ENCODE results near the gene RNF166. TPM values are rescaled to one million over a fixed set of nuclear protein-coding genes. Genes with fewer than 3 reads are reported as not detected.

RNF166 gene
- total RNA-seq, 1 donor from 2014 or later = 36.0 TPM

- no peak for DNase-seq (ENCODE audit: extremely low read depth, low read depth, low spot score)
Observed at GRCh38 chr16:88655733-88656281, 50.4 kb downstream of the RNF166 start.

GRCh38 chr16:88655053-88655732 is 51.0 kb downstream of the RNF166 start:
- DNase-seq (ENCODE audit: extremely low read depth, low read depth, low spot score) = no peak

- DNase-seq (ENCODE audit: extremely low read depth, low read depth, low spot score) = no peak
Observed at GRCh38 chr16:88654363-88655052, 51.7 kb downstream of the RNF166 start.

GRCh38 chr16:88653596-88654362 is 52.4 kb downstream of the RNF166 start:
- DNase-seq (ENCODE audit: extremely low read depth, low read depth, low spot score) = no peak

- no peak for DNase-seq (ENCODE audit: extremely low read depth, low read depth, low spot score)
Observed at GRCh38 chr16:88653101-88653500, 53.1 kb downstream of the RNF166 start.

- DNase-seq (ENCODE audit: extremely low read depth, low read depth, low spot score) = no peak
Observed at GRCh38 chr16:88652762-88653063, 53.5 kb downstream of the RNF166 start.

GRCh38 chr16:88651989-88652761 is 54.0 kb downstream of the RNF166 start:
- no peak for DNase-seq (ENCODE audit: extremely low read depth, low read depth, low spot score)

GRCh38 chr16:88651276-88651988 is 54.8 kb downstream of the RNF166 start:
- DNase-seq (ENCODE audit: extremely low read depth, low read depth, low spot score) = no peak

GRCh38 chr16:88650749-88651275 is 55.4 kb downstream of the RNF166 start, which contains the start of gene CYBA:
Gene CYBA (minus strand): TSS chr16:88651053. CDS start chr16:88651013, 40 bp downstream.
- DNase-seq (ENCODE audit: extremely low read depth, low read depth, low spot score) = no peak

GRCh38 chr16:88649924-88650748 is 56.1 kb downstream of the RNF166 start:
- no peak for DNase-seq (ENCODE audit: extremely low read depth, low read depth, low spot score)

GRCh38 chr16:88649195-88649923 is 56.8 kb downstream of the RNF166 start:
- DNase-seq (ENCODE audit: extremely low read depth, low read depth, low spot score) = no peak

GRCh38 chr16:88647178-88648070 is 58.8 kb downstream of the RNF166 start:
- DNase-seq (ENCODE audit: extremely low read depth, low read depth, low spot score) = no peak

Other genes starting within 250 kb of the RNF166 start
- 20.1 and 31.0 TPM in 2 replicates for gene ZC3H18, start 136.0 kb downstream of the RNF166 start, total RNA-seq
- gene IL17C, start 67.8 kb downstream of the RNF166 start, total RNA-seq = not detected in 2 replicates
- gene CYBA, start 55.4 kb downstream of the RNF166 start, total RNA-seq = 363 and 525 TPM in 2 replicates
- 61.1 and 83.8 TPM in 2 replicates for gene MVD, start 43.3 kb downstream of the RNF166 start, total RNA-seq
- gene SNAI3, start 19.9 kb downstream of the RNF166 start, total RNA-seq = 0.12 TPM in 1 of 2 replicates, not detected in the other
- 17.5 and 17.8 TPM in 2 replicates for gene CTU2, start 95 bp upstream of the RNF166 start, total RNA-seq
- gene PIEZO1, start 78.8 kb upstream of the RNF166 start, total RNA-seq = 289 and 466 TPM in 2 replicates
- gene CDT1, start 97.4 kb upstream of the RNF166 start, total RNA-seq = 10.9 and 17.8 TPM in 2 replicates
- gene APRT, start 105.5 kb upstream of the RNF166 start, total RNA-seq = 189 and 288 TPM in 2 replicates
- 47.8 and 60.4 TPM in 2 replicates for gene GALNS, start 150.5 kb upstream of the RNF166 start, total RNA-seq
- 47.4 and 53.1 TPM in 2 replicates for gene TRAPPC2L, start 150.7 kb upstream of the RNF166 start, total RNA-seq
- gene PABPN1L, start 160.3 kb upstream of the RNF166 start, total RNA-seq = not detected in 2 replicates